Fibroblast of skin of left quadriceps (primary cell): ENCODE results near the gene MAD2L2.

ENCODE experiments used
- DNase-seq, 2 experiments: peaks; one replicate each; pipeline ENCODE4 v3.0.0-alpha.2; 2013; ENCODE audit warnings: low read depth in 2 of 2

The MAD2L2 gene

GRCh38 chr1:11629184-11630016 is 51.5 kb downstream of the MAD2L2 start:
- no peak for DNase-seq

- DNase-seq, result no peak
Observed at GRCh38 chr1:11628767-11629166, 52.2 kb downstream of the MAD2L2 start.

- DNase-seq, result no peak
Observed at GRCh38 chr1:11626551-11626950, 54.4 kb downstream of the MAD2L2 start.
